A549 (cell line): ENCODE results near the gene MAML2.

Experiments used
- EP300 ChIP-seq, 2 experiments: fragments of >200 bp; sonication (Bioruptor Twin); formaldehyde crosslinking; IDR thresholded peaks; 2 replicates in 1 of 2; 3 replicates in 1 of 2; pipeline ENCODE4 v1.6.1; 2016 to 2017
- TF ChIP-seq, protein P1 (sequence below): IDR thresholded peaks from 2 replicates; pipeline ENCODE4 v1.6.1; 2012

- TF ChIP-seq, protein P1, sequence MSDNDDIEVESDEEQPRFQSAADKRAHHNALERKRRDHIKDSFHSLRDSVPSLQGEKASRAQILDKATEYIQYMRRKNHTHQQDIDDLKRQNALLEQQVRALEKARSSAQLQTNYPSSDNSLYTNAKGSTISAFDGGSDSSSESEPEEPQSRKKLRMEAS = no peak
- TF ChIP-seq EP300 (IDR thresholded peaks at IDR 0.05) = no peak
Observed at GRCh38 chr11:96188243-96189006, 154.6 kb downstream of the MAML2 start.
